Measurements from ENCODE around the gene CEP83.

CEP83 gene

DNA sequence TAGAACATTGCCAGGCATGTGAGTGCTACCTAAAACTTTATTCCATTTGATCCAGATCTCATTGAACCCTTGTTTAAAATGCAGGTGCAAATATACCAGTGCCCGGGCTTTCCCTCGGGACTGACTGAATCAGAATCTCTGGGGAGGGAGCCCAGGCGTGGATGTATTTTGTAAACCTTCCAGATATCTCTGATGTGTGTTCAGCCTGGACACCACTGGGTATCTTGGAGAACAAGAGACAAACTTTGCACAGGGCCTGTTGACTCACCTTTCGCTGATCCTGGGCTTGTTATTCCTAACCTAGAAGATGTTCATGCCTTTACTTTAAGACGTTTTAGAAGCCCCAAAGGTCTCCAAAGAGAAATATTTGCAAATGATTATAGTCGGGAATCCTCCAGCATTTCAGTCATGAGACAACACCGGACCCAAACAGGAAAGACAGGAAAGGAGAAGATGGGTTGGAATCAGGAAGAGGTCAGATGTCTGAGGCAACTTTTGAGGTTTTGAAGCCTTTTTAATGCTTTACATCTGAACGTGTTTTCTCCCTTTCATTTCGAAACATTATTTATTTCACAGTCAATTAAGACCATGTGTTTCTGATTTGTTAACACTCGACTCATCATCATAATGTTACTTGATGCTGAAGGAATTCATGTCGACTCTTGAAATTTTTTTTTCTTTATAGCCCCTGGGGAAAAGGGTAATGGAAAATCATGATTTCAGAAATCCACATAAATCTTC is 192.7 kb downstream of the CEP83 start:
- peak; percentile 88 for DNase-seq (ENCODE audit: low read depth)

DNA sequence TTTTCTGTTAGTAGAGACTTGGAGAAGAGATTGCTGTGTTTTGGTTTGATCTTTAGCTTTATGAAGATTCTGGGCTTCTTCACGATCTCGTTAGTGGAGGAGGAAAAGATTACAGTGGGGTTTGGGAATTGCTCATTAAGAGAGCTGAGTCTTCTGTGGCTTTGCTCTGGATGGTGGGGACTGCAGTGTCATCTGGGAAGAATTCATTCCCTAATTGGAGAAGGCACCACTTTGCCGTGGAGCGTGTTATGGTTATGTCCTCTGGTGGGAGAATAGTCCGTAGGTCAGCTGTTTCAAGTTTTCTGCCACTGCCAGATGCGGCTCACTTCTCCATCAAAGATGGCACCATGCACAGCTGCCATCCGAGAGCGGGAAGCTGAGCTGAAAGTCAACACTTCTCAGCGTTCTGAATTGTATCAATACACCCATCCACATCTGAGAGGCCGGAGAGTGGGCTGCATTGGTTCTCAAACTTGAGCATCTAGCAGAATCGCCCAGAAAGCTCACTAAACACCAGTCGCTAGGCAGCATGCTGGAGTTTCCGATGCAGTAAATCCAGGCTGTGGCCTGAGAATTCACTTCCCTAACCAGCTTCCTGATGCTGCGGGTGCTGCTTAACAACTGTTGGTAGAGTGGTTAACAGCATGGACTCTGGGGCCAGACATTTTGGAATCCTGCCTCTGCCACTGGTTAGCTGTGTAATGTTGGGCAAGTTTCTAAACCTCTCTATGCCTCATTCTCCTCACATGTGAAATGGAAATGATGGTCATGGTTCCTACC is 193.5 kb downstream of the CEP83 start:
- no peak for DNase-seq (ENCODE audit: low read depth)

DNA sequence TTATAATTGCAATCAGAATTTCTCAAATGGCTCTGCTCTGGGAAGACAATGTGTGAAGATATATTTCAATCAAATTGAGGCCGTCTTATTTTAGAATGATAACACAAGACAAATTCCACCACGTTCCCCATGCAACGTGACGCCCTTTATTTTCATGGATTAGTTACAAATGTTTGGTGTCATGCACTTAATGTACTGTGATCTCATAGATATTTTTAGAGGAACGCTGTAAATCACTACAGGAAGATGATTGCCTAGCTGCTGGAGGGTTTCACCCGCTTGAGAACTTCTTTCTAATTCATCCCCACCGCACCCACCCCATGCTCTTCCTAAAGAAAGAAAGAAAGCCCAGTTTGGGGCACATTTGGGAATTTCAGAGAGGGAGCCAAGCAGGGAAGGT is 194.1 kb downstream of the CEP83 start:
- no peak for DNase-seq (ENCODE audit: low read depth)

DNA sequence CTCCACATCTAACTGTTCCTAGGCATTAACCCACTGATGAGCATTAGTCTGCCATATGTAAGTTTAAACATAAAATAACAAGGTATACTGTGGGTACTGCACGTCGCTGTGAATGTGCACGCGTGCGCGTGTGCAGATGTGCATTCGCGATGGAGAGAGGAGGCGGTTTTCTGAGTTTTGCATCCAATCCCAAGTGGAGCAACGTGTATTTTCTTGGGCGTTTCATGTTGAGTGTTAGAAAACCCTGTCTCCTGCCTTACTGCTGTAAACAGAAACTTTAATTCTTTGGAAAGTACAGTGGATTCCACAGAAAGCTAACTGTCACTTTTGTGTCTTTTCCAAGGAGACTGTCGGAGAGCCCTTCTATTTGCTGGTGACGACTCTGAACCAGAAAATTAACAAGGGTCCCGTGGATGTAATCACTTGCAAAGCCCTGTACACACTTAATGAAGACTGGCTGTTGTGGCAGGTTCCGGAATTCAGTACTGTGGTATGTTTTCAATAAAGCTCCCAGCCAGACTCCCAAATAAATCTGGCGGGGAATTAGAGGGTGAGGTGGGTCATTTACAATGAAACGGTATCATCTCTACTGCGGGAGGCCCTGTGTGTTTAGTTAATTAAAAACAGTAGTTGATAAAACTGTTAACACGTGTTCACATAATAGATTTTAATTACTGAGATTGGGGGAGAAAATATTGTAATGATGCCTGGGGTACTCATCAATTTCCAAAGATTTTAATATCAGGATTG is 194.8 kb downstream of the CEP83 start:
- DNase-seq (ENCODE audit: low read depth) = no peak

DNA sequence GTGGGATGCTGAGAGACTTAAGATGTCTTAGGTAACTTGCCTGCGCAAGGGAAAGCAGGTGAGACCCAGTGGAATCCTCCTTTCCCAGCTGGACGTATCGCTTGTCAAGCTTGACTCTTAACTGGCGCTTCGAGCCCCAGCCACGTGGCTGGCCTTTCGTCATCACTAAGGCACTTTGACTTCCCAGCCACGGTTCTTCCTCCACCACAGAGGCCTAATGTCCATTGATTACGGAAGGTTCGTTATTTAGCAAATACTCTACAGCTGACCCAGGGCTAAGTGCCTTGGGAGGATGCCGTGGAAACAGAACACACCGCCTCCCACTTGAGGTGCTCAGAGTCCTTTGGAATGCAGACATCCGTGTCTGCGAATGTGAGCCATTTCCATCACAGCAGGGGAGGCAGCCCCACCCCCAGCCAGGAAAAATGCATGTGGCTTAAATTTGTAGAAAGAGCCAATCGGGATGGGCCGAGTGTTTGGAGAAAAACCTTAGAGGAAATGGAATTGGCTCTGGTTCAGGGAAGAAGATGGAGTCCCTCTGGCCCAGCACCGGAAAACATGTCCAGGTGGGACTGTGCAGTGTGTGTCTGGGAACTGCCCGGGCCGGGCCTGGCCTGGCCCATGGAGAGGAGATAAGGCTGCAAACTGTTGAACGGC is 195.6 kb downstream of the CEP83 start:
- DNase-seq (ENCODE audit: low read depth) = no peak

DNA sequence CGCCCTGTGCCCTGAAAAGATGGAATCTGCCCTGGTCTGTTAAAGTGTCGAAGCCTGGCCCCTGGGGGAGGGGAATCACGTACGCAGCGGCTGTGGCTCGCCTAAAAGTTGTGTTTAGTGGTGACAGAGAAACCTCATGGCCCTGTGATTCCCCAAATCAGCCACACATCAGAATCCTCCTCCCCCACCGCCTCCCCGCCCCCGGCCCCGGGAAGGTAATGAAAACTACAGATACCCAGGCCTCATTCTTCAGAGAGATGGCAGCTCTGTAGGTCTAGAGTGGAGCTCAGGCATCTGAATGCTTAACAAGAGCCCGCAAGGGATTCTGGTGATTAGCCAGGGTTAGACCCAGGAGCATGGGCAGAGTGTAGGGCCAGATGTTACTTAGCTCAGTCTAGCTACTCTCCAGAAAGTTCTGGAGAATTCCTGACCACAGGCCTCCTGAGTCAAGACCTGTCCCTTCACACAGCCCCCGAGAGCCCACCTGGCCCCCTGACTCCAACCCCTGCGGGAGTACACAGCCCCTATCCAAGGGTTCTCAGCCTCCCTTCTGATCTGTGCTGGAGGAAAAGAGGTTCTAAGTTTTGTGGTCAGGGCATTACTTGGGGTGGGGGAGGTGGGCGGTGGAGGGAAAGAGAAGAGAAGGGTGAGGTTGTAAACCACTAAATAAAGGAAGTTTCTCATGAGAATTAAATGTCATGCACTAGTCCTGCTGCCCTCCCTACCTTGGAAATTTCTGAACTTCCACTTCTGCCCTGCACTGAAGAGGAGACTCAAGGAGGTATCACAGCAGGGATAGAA is 196.5 kb downstream of the CEP83 start:
- DNase-seq (ENCODE audit: low read depth) = no peak

DNA sequence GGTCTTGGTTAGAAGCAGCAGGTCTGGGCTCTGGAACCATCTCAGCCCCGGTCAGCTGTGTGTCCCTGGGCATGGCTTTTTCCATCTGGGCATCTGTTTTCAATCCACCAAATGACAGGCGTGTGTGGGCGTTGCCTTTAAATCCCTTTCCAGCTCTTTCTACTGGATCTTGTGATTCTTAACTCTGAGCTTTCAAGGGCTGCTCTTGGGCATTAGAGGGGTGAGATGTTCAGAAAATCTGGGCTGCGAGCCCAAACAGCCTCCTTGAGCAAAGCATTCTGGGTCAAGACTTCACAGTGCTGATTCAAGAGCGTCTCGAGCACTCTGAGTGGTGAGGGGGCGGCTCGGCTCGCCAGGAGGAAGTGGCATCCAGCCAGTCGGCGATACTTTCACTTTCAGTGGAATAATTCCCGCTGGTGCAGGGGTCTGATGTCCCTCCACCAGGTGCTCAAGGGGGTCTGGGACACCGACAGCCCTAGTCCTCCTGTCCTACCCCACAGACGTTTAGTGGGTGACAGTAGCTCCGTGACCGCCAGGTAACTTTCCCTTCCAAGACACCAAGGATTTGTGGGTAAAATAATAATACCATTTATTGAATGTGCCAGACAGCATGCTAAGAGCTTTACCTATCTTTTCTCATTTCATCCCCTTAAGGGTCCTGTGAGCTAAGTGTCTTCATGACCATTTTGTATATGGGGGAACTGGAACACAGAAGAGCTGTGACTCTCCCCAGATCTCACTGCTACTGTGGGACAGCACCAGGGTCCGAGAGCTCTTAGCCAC is 197.2 kb downstream of the CEP83 start:
- DNase-seq (ENCODE audit: low read depth) = peak; percentile 89

DNA sequence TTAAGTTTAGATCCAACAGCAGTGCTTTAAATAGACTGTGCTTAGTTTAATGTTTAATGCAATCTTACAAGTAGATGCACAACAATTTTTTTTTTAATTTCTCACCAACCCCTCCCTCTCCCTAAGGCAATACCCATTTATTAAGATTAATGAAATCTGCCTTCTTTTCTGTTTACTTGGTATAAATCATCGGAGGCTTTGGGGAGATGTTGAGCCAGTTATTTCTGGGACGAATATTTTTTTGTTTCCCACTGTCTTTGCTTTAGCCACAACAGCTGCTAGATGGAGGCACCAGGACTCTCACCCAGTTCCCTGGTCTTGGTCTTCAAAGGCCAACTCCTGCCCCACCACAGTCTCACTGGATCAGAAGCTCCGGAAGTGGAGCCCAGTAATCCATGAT is 197.9 kb downstream of the CEP83 start:
- no peak for DNase-seq (ENCODE audit: low read depth)

DNA sequence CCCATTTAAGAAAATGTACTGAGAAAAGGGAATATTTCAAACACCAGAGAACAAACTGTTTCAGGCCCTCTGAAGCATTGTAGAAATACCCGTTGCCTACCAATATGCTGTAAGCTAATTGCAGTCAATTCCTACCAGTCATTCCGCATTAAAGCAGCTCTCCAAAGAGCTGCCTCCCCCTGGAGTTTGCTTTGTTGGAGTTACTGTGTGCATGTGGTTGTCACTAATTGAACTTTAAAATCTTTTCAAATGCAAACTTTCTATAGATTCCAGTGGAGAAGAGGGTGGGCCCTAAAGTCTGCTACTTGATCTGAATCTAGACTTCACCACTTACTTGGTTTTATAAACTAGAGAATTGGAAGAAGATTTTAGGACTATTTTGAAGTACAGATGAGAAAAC is 198.5 kb downstream of the CEP83 start:
- no peak for DNase-seq (ENCODE audit: low read depth)

DNA sequence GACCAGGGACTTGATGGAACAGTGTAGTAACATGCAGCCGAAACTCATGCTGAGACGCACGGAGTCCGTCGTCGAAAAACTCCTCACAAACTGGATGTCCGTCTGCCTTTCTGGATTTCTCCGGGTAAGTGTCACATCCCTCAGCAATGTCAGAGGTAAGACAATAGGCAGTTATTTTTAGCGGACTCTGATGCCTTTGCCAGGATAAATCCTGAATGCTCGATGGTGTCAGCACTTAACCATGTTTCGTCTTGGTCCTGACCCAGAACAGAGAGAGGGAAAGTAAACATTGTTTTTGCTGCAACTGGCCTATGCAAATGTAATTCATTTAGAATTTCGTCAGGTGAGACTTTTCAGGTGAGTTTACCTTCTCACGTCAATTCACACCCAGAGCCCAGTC is 198.9 kb downstream of the CEP83 start:
- no peak for DNase-seq (ENCODE audit: low read depth)

DNA sequence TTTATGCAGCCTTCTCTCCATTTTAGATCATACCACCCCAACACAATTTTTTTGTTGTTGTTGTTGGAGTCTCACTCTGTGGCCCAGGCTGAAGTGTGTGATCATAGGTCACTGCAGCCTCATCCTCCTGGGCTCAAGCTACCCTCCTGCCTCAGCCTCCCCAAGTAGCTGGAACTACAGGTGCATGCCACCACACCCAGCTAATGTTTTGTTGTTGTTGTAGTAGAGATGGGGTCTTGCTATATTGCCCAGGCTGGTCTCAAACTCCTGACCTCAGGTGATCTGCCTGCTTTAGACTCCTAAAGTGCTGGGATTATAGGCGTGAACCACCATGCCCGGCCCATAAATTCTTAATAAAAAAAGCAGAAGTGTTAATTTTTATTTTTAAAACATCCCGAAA is 199.7 kb downstream of the CEP83 start:
- no peak for DNase-seq (ENCODE audit: low read depth)

DNA sequence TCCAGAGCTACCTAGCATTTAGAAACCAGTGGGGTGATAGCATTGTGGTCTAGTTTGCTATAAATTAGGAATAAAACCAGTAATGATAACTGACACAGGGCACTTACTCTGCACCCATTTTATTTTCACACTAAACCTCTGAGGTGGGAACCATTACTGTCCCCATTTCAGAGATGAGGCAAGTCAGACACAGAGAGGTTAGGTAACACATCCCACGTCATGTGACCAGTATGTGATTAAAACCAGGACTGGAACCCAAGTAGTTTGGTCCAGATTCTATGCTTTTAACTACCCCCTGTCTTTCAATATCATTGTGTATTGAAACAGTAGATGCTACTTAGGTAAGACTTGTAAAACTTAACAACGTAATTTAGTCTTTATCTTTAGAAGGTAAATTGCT is 201.1 kb downstream of the CEP83 start:
- DNase-seq (ENCODE audit: low read depth) = no peak
